D721Med (cell line): ENCODE results near the gene TXNDC12.

Experiments
- DNase-seq: peaks from one replicate; pipeline ENCODE4 v3.0.0; 2011; ENCODE audit warnings: low spot score; ENCODE audit not compliant: insufficient read length
- FAIRE-seq: peaks from 2 replicates; lab custom pipeline; 2011; peaks lifted over from hg19 to GRCh38; lab: Jason Lieb, UNC
- TF ChIP-seq, protein P1 (sequence below): IDR thresholded peaks from 2 replicates; pipeline ENCODE4 v1.5.1; 2012; ENCODE audit warnings: mild to moderate bottlenecking, control low read depth; ENCODE audit not compliant: insufficient read depth; ENCODE audit errors: missing control alignments

TXNDC12 gene

DNA sequence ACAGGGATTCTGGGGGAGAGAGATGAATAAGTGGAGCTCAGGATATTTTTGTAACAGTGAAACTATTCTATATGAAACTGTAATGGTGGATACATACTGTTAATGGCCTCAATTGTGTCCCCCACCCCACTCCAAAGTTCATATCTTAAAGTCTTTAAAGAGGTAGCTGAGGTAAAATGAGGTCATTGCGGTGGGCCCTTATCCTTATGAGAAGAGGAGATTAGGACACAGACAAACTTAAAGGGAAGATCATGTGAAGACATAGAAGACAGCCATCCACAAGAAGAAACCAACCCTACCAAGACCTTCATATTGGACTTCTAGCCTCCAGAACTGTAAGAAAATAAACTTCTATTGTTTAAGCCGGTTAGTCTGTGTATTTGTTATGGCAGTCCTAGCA lies 9.8 kb downstream of the TXNDC12 start:
- DNase-seq, result no peak
- no peak for FAIRE-seq
- TF ChIP-seq, protein P1, sequence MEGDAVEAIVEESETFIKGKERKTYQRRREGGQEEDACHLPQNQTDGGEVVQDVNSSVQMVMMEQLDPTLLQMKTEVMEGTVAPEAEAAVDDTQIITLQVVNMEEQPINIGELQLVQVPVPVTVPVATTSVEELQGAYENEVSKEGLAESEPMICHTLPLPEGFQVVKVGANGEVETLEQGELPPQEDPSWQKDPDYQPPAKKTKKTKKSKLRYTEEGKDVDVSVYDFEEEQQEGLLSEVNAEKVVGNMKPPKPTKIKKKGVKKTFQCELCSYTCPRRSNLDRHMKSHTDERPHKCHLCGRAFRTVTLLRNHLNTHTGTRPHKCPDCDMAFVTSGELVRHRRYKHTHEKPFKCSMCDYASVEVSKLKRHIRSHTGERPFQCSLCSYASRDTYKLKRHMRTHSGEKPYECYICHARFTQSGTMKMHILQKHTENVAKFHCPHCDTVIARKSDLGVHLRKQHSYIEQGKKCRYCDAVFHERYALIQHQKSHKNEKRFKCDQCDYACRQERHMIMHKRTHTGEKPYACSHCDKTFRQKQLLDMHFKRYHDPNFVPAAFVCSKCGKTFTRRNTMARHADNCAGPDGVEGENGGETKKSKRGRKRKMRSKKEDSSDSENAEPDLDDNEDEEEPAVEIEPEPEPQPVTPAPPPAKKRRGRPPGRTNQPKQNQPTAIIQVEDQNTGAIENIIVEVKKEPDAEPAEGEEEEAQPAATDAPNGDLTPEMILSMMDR, result no peak

DNA sequence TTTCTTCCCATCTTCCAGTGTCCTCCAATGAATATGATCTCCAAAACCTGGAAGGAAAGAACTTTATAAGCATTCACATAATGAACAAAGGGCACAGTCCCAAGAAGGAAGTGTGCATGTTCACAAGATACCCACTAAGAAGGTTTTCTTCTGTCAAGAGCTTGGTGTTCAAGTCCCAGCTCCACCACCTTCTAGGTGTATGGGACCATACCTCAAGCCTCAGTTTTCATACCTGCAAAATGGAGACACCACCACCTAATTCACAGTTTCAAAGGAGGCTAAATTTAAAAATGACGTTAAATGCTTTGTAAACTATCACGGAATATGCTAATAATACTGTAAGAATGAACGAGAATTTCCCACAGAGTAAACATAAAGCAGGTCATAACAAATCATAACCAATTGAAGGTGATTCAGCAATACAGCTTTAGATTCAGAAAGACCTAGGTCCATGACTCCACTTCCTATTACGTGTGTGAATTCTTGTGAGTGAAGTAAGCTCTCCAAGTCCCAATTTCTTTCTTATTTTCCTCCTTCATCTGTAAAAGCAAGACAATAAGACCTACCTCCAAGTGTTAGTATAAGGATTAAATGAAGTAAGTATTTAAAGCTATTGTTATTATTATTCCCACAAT lies 13.3 kb downstream of the TXNDC12 start:
- TF ChIP-seq, protein P1, result no peak
- FAIRE-seq (no peak), DNase-seq (no peak)

DNA sequence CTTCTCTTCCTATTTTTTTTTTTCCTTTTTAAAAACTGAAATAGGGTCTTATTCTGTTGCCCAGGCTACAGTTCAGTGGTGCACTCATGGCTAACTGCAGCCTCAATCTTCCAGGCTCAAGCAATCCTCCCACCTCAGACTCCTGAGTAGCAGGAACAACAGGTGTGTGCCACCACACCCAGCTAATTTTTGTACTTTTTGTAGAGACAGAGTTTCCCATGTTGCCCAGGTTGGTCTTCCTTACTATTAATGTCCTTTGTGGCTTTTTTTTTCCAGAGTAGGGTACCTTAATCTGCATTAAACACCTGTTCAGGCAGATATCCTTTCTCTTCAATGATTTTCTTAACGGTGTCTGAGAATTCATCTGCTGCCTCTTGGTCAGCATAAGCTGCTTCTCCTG lies 17.1 kb downstream of the TXNDC12 start:
- FAIRE-seq (no peak), DNase-seq (no peak)
- TF ChIP-seq, protein P1, result no peak

DNA sequence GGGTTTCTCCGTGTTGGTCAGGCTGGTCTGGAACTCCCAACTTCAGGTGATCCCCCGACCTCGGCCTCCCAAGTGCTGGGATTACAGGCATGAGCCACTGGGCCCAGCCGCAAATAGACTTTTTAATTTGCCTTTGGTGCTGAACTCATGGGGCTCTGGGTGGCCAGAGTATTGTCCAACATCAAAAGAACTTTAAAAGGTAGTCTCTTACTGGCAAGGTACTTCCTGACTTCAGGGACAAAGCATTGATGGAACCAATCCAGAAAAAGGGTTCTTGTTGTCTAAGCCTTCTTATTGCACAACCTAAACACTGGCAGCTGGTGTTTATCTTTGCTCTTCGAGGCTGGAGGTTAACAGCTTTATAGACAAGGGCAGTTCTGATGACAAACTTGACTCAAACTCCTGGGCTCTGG lies 17.6 kb downstream of the TXNDC12 start:
- no peak for FAIRE-seq
- TF ChIP-seq, protein P1, result no peak
- no peak for DNase-seq

DNA sequence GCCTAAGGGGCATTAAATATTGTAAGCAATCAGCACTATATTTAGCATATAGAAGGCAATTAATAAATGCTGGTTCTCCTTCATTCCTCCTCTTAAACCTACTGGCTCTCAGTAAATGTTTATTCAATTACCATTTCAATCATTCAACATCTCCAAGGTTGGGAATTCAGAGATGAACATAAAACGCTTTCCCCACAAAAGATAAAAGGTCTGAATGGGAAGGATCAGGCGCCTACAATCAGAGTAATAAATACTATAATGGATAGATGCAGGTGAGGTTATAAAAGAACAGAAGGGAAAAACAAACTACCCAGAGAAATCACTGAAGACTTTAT lies 21.0 kb downstream of the TXNDC12 start:
- DNase-seq (no peak), FAIRE-seq (no peak)
- TF ChIP-seq, protein P1, result no peak

GRCh38 chr1:52033190-52034049 lies 21.6 kb downstream of the TXNDC12 start, which contains the start of gene KTI12:
TSS of gene KTI12 (minus strand) at chr1:52033810. CDS start at chr1:52033761, 49 bp downstream.
- TF ChIP-seq, protein P1, result no peak
- no peak for FAIRE-seq
- peak; percentile 77 for DNase-seq

GRCh38 chr1:52032785-52033131 lies 22.2 kb downstream of the TXNDC12 start:
- no peak for DNase-seq
- TF ChIP-seq, protein P1, result no peak
- FAIRE-seq, result no peak
